Mesodermal cell (in vitro differentiated cells): Measurements from ENCODE around the gene DDX10.

Experiments used
- H3K27ac ChIP-seq: 2 replicates; pipeline ENCODE4 v1.7.0; 2013; ENCODE audit warnings: mild to moderate bottlenecking, low read depth, low read length, moderate library complexity; ENCODE audit not compliant: severe bottlenecking
- H3K36me3 ChIP-seq: 2 replicates; pipeline ENCODE4 v1.7.1; 2013; ENCODE audit warnings: mild to moderate bottlenecking, low read length, moderate library complexity; ENCODE audit not compliant: control insufficient read depth, insufficient read depth
- H3K4me1 ChIP-seq: one replicate; pipeline ENCODE4 v1.7.1; 2013; ENCODE audit warnings: mild to moderate bottlenecking, low read length; ENCODE audit not compliant: insufficient read depth, control insufficient read depth, poor library complexity, severe bottlenecking
- H3K4me3 ChIP-seq: 2 replicates; pipeline ENCODE4 v1.7.0; 2013; ENCODE audit warnings: low read length, control low read depth, mild to moderate bottlenecking; ENCODE audit not compliant: insufficient read depth, poor library complexity, severe bottlenecking; ENCODE audit errors: extremely low read depth
- H3K9me3 ChIP-seq: 2 replicates; pipeline ENCODE4 v1.7.1; 2013; ENCODE audit warnings: mild to moderate bottlenecking, low read length, moderate library complexity; ENCODE audit not compliant: control insufficient read depth
- WGBS, 2 experiments: methylation state at CpG; one replicate each; pipeline ENCODE4 v1.1.5; 2013; ENCODE audit warnings: missing lambda C conversion rate in 2 of 2; ENCODE audit not compliant: insufficient coverage in 2 of 2; 5-methylcytosine and 5-hydroxymethylcytosine counted together

DDX10 gene

DNA sequence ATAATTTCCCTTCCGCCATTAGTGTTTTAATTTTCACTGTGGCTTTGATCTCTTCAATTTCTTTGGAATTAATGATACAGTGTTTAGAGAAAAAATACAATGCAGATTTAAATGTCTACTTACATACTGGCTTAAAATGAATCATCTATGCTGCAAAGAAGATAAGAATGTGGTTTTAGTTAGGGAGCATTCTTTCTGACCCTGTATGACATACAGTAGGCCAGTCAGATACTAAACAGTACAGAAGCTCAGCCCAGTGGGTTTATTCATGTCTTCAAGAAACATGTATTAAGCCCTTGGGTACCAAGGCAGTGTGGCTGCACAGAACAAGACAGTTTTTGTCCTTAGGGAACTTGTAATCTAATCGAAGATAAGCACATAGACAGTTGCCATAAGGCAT lies 268.8 kb downstream of the DDX10 start:
- Histone ChIP-seq H3K4me1 (peaks cover 16% of the 10 kb centered on the region), H3K36me3 (no peaks in the 10 kb centered on the region), H3K9me3 (no peaks in the 10 kb centered on the region), H3K4me3 (no peak overlapping the region), H3K27ac (no peak overlapping the region)
- 91 to 100% methylated on average over 1 of the region's 2 CpGs for WGBS, 2 experiments

DNA sequence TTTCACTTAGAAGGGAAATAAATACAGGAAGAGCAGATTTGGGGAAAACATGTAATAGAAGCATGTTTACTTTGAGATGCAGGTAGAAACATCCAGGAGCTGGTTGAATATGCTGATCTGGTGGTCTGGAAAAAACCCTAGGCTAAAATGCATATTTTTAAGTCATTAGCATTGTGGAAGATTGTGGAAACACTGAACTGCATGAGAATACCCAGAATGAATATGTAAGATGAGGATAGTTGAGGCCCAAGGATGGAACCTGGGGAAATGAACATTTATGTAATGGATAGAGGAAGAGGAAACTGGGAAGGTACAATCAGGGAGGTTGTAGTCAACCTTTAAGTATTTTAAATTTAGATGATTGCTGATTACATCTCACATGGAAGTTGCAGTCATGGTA lies 269.4 kb downstream of the DDX10 start:
- no peak overlapping the region for H3K4me3 ChIP-seq
- H3K27ac ChIP-seq = no peak overlapping the region
- H3K4me1 ChIP-seq = peaks cover 11% of the 10 kb centered on the region
- no peaks in the 10 kb centered on the region for H3K36me3 ChIP-seq
- no peaks in the 10 kb centered on the region for H3K9me3 ChIP-seq

DNA sequence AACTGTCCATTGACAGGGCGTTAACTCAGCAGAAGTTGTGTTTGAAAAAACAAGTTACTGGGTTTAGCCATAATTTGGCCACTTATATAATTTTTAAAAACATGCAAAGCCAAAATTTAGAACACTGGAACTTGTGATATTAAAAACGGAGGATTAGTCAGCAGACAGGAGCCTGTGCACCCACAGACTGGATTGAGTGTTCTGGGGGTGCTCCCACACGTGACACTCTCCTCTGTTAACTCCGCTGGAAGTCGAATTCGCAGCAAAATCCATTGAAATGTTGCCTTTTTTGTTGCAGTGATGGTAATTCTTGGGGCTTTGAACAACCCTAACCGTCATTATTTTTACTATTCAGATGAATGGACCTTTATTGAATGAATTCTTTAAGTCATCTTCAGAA lies 269.8 kb downstream of the DDX10 start:
- Histone ChIP-seq H3K4me1 (peaks cover 10% of the 10 kb centered on the region), H3K4me3 (no peak overlapping the region), H3K9me3 (no peaks in the 10 kb centered on the region), H3K36me3 (no peaks in the 10 kb centered on the region), H3K27ac (no peak overlapping the region)
- WGBS, 2 experiments = 98 to 100% methylated on average over 1 to 5 of the region's 7 CpGs

DNA sequence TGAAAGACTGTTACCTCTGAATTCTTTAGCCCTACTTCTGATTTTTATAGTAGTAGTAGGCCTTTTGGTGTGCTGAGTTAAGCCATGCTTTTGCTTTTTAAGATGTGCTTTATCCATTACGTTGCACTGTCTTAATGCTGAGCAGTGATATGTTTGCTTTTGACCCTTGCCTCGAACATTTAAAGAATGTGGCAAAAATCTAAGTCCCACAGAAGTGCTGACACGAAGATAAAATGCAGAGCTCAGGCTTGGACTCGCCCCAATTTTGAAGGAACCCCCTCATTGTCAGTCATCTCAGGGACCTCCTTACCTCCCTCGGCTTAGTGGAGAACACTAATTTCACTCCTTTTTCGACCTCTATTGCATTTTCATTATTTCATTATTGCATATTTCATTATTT lies 272.9 kb downstream of the DDX10 start:
- Histone ChIP-seq H3K27ac (no peak overlapping the region), H3K4me1 (peaks cover 10% of the 10 kb centered on the region), H3K9me3 (no peaks in the 10 kb centered on the region), H3K4me3 (no peak overlapping the region), H3K36me3 (peaks cover 14% of the 10 kb centered on the region)
- WGBS, 2 experiments = 88 to 95% methylated on average over 3 to 4 of the region's 6 CpGs

DNA sequence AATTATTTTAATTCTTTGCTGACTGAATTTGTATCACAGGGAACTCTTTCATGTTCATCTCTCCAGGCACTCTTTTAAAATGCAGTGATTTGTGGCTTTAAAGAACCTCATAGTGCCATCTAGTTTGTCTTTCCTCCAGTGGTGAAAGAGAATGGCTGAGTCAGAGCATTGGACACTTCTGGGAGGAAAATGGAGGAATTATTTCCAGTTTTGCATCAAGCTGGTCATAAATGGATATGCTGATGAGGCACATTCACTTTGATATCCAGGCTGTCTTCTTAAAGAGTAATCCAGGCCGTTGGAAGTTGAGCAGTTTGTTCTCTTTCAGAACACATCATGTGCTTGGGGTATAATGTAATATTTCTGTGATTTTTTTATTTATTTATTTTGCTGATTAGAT lies 273.7 kb downstream of the DDX10 start:
- H3K4me3 ChIP-seq = no peak overlapping the region
- peaks cover 14% of the 10 kb centered on the region for H3K36me3 ChIP-seq
- 83% methylated on average over 1 of the region's 1 CpG; no CpG with 5 or more reads in 1 of the 2 experiments for WGBS, 2 experiments
- no peak overlapping the region for H3K27ac ChIP-seq
- H3K4me1 ChIP-seq = peaks cover 10% of the 10 kb centered on the region
- H3K9me3 ChIP-seq = no peaks in the 10 kb centered on the region

DNA sequence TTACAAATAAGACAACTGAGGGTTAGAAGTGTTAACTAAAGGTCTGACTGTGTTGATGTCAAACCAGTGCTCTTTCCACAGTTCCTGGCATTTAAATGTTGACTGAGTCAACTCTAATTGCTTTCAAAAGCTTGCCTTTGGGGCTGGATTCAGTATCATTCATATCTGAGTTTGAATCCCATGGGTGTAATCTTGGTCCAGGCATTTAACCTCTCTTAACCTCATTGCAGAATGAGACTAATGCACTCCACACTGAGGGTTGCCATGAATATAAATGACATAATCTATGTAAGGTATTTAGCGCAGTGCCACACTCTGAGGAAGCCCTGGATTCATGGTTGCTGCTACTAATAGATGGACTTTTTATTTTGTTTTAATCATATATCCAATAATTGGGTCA lies 274.3 kb downstream of the DDX10 start:
- Histone ChIP-seq H3K9me3 (no peaks in the 10 kb centered on the region), H3K36me3 (peaks cover 14% of the 10 kb centered on the region), H3K4me3 (no peak overlapping the region), H3K27ac (no peak overlapping the region), H3K4me1 (peaks cover 7% of the 10 kb centered on the region)
- no CpG with 5 or more reads among the region's 1 CpG for WGBS, 2 experiments

DNA sequence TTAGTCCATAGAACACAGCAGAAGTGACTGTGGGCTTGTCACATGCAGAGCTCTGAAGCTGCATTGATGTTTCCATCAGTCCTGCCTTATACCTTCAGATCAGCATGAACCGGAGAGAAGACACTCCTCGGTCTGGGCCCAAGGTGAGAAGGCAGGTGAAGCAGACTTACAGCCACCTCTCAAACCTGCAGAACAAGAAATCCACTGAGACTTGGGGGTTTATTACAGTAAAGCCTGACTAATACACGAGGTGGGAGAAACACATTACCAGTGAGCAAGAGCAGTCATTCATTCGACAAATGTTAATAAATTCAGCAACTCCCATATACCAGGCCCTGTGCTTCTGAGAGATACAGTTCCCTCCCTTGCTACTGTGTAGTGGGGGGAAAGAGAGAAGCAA lies 279.0 kb downstream of the DDX10 start:
- 88 to 93% methylated on average over 3 to 4 of the region's 4 CpGs for WGBS, 2 experiments
- Histone ChIP-seq H3K36me3 (peaks cover 17% of the 10 kb centered on the region), H3K9me3 (no peaks in the 10 kb centered on the region), H3K27ac (no peak overlapping the region), H3K4me3 (no peak overlapping the region), H3K4me1 (peaks cover 7% of the 10 kb centered on the region)

DNA sequence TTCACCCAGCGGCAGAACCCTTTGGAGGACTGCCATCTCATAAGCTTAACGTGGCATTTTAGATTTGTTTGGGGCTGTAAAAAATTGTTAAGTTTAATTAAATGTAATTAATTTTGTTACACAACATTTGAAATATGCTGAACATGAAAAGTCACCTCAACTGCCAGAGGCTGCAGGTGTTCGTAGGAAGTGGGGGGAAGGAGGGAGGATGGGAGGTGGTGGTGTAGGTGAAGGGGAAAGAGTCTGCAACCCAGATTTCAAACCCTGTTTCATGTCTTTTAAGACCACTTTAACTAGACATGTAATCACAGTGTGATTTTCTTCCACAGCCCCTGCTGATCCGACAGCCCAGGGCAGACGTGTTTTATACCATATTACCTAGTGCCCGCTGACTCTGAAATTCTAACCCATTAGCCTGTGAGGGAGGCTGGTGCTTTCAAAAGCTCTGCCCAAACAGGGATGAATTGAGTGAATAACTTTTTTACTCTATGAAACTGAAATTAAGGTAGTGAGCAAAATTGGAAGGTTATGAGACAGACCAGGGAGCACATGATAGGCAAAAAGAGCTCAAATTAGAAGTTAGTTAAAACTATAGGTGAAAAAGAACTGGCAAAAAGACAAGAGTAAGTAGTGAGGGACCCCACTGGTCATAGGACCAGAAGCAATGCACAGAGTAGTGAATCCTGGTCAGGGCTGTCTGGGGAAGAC lies 279.8 kb downstream of the DDX10 start:
- Histone ChIP-seq H3K36me3 (peaks cover 17% of the 10 kb centered on the region), H3K9me3 (no peaks in the 10 kb centered on the region), H3K27ac (no peak overlapping the region), H3K4me3 (no peak overlapping the region), H3K4me1 (peaks cover 7% of the 10 kb centered on the region)
- 90 to 96% methylated on average over 2 to 3 of the region's 6 CpGs for WGBS, 2 experiments

DNA sequence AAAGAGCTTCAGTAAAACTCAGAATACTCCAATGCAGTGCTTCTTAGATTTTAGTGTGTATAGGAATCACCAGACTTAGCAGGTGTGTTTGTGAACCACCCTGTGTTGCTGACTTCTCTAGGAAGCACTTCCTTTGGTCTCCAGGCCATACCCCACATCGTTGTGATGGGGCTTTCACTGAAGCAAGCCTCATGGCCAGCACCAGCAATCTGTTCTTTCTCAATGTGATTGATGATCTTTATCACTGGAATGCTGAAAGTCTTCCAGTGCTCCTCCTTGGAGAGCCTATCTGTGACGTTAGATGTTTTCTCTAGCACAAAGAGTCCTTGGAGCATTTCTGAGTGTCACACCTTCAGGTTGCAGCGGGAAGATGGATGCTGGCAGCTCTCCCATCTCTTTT lies 280.5 kb downstream of the DDX10 start:
- Histone ChIP-seq H3K9me3 (no peaks in the 10 kb centered on the region), H3K27ac (no peak overlapping the region), H3K4me3 (no peak overlapping the region), H3K36me3 (peaks cover 17% of the 10 kb centered on the region), H3K4me1 (peaks cover 7% of the 10 kb centered on the region)
- WGBS, 2 experiments = 93 to 100% methylated on average over 3 of the region's 3 CpGs

DNA sequence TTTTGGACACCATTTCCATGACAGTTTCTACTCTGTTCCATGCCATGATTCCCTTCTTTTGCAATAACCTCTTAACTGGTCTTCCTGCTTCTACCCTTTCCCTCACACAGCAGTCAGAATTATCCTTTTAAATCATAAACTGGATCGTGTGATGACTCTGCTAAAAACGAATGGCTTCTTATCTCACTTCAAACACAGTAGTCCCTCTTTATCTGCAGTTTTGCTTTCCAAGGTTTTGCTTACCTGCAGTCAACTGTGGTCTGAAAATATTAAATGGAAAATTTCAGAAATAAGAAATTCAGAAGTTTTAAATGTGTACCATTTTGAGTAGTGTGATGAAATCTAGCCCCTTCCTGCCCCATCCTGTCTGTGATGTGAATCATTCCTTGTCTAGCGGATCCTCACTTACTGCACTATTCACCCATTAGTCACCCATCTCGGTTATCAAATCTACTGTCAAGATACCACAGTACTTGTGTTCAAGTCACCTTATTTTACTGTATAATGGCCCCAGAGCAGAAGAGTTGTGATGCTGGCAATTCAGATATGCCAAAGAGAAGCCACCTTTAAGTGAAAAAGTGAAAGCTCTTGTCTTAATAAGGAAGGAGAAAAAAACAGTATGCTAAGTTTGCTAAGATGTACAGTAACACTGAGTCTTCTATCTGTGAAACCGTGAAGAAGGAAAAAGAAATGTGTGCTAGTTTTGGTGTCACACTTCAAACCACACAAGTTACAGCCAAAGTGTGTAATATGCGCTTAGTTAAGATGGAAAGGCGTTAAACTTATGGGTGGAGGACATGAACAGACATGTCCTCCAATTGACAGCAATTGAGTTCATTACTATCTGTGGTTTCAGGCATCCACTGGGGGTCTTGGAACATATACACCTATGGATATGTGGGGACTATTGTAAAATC lies 283.0 kb downstream of the DDX10 start:
- 97 to 100% methylated on average over 3 to 4 of the region's 7 CpGs for WGBS, 2 experiments
- no peak overlapping the region for H3K27ac ChIP-seq
- H3K4me3 ChIP-seq = no peak overlapping the region
- H3K9me3 ChIP-seq = no peaks in the 10 kb centered on the region
- peaks cover 7% of the 10 kb centered on the region for H3K4me1 ChIP-seq
- peaks cover 3% of the 10 kb centered on the region for H3K36me3 ChIP-seq
